ENCODE measurements around the gene VCAM1. TPM values are rescaled to one million over a fixed set of nuclear protein-coding genes. Genes with fewer than 3 reads are reported as not detected.

The VCAM1 gene
- polyA plus RNA-seq, 2 of the 4 experiments (the other 2 are of a cell fraction): 0.04 TPM; not detected in 1

DNA sequence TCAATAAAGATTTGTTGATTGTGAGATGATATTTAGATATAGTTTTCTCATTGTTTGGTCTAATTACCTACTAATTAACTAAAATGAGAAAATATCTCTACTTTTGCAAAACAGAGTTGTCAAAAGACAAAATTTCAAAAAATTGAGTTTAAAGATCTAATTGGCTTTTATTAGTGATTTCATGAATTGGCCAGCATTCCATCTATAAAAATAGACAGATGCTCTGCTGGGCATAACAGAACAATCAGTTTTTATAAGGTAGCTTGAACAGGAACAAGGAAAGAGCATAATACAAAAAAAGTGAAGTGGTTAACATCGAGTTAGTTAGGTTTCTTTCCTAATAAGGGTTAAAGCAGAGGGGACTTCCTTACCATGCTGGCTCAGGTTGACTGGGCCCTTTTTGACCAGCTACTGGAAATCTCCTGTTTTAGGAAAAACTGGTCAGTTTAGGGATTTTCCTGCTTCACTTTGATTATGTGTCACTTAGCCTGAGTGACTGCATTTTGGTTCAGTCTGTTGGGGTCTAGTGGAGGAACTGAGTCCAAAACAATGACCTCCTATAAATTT is 63.0 kb downstream of the VCAM1 start:
- ATAC-seq (no peak), DNase-seq (ENCODE audit: low read depth in 1 of 2, low spot score in 1 of 2) (no peak), FAIRE-seq (no peak)
- H3K4me2 ChIP-seq: no peak overlapping the region
- H3K4me3 ChIP-seq: no peak overlapping the region
- ChIA-PET CTCF (no interaction called here), POLR2A (no interaction called here)
- WGBS (ENCODE audit: missing lambda C conversion rate): 16% methylated on average over 1 of the region's 1 CpG
- TF ChIP-seq CHD2 (IDR thresholded peaks at IDR 0.05; ENCODE audit: low read length, partially characterized antibody) (no peak), EP300 (IDR thresholded peaks at IDR 0.05) (no peak), RCOR1 (IDR thresholded peaks at IDR 0.05; ENCODE audit: low read depth, low read length) (no peak), BHLHE40 (IDR thresholded peaks at IDR 0.05; ENCODE audit: low read depth, low read length) (no peak), EHF (CRISPR knock-in tag; IDR thresholded peaks at IDR 0.05) (no peak)
- TF ChIP-seq, protein P1, sequence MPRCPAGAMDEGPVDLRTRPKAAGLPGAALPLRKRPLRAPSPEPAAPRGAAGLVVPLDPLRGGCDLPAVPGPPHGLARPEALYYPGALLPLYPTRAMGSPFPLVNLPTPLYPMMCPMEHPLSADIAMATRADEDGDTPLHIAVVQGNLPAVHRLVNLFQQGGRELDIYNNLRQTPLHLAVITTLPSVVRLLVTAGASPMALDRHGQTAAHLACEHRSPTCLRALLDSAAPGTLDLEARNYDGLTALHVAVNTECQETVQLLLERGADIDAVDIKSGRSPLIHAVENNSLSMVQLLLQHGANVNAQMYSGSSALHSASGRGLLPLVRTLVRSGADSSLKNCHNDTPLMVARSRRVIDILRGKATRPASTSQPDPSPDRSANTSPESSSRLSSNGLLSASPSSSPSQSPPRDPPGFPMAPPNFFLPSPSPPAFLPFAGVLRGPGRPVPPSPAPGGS (IDR thresholded peaks at IDR 0.05): no peak
- TF ChIP-seq, protein P2, sequence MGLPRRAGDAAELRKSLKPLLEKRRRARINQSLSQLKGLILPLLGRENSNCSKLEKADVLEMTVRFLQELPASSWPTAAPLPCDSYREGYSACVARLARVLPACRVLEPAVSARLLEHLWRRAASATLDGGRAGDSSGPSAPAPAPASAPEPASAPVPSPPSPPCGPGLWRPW (IDR thresholded peaks at IDR 0.05): no peak
- H3K9me3 ChIP-seq: no peaks in the 10 kb centered on the region
- no peak overlapping the region for H3K27ac ChIP-seq
- no peaks in the 10 kb centered on the region for H3K4me1 ChIP-seq

DNA sequence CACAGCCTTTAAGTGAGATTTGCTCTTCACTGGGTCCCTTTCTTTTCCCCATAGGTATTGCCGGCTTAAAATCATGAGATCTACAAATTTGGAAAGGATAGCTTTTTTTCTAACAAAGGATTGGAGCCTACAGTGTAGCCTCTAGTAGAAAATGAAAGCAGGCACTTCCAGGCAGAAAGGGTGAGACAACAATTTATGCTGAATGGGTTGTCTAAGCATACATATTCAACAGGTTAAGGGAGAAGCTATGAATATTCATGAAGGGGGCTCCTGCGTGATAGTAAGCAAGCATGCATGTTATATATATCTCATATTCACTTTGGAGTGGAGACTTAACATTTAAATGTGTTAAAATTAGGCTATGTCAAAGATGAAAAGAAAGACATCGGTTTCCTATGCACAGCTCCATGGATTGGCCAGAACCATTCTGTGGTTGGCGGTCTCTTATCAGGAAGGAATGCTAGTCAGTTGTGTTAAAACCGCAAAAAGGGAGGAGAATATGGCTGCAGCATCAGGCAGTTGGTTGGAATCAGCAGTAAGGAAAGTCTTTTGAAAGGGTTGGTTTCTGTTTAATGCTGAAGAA is 66.0 kb downstream of the VCAM1 start:
- Histone ChIP-seq H3K27ac (no peak overlapping the region), H3K9me3 (no peaks in the 10 kb centered on the region), H3K4me1 (no peaks in the 10 kb centered on the region), H3K4me3 (no peak overlapping the region), H3K4me2 (no peak overlapping the region)
- FAIRE-seq: no peak
- ATAC-seq: no peak
- 48% methylated on average over 5 of the region's 5 CpGs for WGBS (ENCODE audit: missing lambda C conversion rate)
- ChIA-PET CTCF (no interaction called here), POLR2A (no interaction called here)
- DNase-seq (ENCODE audit: low read depth in 1 of 2, low spot score in 1 of 2): no peak
- TF ChIP-seq SREBF2 (IDR thresholded peaks at IDR 0.05) (no peak), EHF (CRISPR knock-in tag; IDR thresholded peaks at IDR 0.05) (no peak), CBX8 (IDR thresholded peaks at IDR 0.05) (no peak), MYC (IDR thresholded peaks at IDR 0.05; ENCODE audit: borderline replicate concordance, low read length) (no peak), HDAC2 (IDR thresholded peaks at IDR 0.05) (no peak), MAZ (IDR thresholded peaks at IDR 0.05; ENCODE audit: borderline replicate concordance, low read depth, low read length) (no peak), JUN (IDR thresholded peaks at IDR 0.05) (no peak), ZFP36 (IDR thresholded peaks at IDR 0.05; ENCODE audit: borderline replicate concordance, partially characterized antibody) (no peak), CHD2 (IDR thresholded peaks at IDR 0.05; ENCODE audit: low read length, partially characterized antibody) (no peak)

DNA sequence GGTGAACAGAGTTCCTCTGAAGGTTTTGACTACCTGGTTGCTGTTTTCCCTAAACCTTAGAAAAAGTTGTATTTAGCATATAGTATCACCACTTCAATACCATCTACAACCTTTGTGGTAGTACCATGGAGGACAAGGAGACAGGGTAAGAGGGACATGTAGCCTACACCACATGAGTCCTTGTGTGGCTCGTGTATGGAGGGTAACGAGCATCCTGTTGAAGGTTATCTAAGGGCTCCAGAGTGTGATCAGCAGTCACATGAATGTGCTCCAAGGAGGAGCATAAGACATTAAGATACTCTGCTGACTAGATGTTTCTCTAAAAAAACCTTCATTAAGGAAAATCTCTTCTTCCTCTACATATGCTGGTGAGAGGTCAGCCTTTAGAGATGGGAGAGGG is 67.3 kb downstream of the VCAM1 start:
- POLR2A ChIA-PET: no interaction called here
- Histone ChIP-seq H3K4me2 (no peak overlapping the region), H3K9me3 (no peaks in the 10 kb centered on the region), H3K4me1 (no peaks in the 10 kb centered on the region), H3K4me3 (no peak overlapping the region), H3K27ac (no peak overlapping the region)
- TF ChIP-seq RCOR1 (IDR thresholded peaks at IDR 0.05; ENCODE audit: low read depth, low read length) (no peak), MYC (IDR thresholded peaks at IDR 0.05; ENCODE audit: borderline replicate concordance, low read length) (no peak), NR3C1 (IDR thresholded peaks at IDR 0.05) (no peak), ZFP36 (IDR thresholded peaks at IDR 0.05; ENCODE audit: borderline replicate concordance, partially characterized antibody) (no peak), HEYL (CRISPR knock-in tag; IDR thresholded peaks at IDR 0.05) (no peak), GATA3 (IDR thresholded peaks at IDR 0.05; ENCODE audit: borderline replicate concordance) (no peak), MAZ (IDR thresholded peaks at IDR 0.05; ENCODE audit: borderline replicate concordance, low read depth, low read length) (no peak), ESRRA (IDR thresholded peaks at IDR 0.05; ENCODE audit: borderline replicate concordance, low read length) (no peak), HOXA7 (CRISPR knock-in tag; IDR thresholded peaks at IDR 0.05) (no peak), POLR2A (IDR thresholded peaks at IDR 0.05; ENCODE audit: low read length) (no peak)
- TF ChIP-seq, protein P3, sequence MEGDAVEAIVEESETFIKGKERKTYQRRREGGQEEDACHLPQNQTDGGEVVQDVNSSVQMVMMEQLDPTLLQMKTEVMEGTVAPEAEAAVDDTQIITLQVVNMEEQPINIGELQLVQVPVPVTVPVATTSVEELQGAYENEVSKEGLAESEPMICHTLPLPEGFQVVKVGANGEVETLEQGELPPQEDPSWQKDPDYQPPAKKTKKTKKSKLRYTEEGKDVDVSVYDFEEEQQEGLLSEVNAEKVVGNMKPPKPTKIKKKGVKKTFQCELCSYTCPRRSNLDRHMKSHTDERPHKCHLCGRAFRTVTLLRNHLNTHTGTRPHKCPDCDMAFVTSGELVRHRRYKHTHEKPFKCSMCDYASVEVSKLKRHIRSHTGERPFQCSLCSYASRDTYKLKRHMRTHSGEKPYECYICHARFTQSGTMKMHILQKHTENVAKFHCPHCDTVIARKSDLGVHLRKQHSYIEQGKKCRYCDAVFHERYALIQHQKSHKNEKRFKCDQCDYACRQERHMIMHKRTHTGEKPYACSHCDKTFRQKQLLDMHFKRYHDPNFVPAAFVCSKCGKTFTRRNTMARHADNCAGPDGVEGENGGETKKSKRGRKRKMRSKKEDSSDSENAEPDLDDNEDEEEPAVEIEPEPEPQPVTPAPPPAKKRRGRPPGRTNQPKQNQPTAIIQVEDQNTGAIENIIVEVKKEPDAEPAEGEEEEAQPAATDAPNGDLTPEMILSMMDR (IDR thresholded peaks at IDR 0.05): no peak
- TF ChIP-seq, protein P4, sequence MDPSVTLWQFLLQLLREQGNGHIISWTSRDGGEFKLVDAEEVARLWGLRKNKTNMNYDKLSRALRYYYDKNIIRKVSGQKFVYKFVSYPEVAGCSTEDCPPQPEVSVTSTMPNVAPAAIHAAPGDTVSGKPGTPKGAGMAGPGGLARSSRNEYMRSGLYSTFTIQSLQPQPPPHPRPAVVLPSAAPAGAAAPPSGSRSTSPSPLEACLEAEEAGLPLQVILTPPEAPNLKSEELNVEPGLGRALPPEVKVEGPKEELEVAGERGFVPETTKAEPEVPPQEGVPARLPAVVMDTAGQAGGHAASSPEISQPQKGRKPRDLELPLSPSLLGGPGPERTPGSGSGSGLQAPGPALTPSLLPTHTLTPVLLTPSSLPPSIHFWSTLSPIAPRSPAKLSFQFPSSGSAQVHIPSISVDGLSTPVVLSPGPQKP (IDR thresholded peaks at IDR 0.05; ENCODE audit: low read depth, low read length): no peak
- WGBS (ENCODE audit: missing lambda C conversion rate): 36% methylated on average over 2 of the region's 2 CpGs
- CTCF ChIA-PET: no interaction called here
- FAIRE-seq: no peak
- no peak for DNase-seq (ENCODE audit: low read depth in 1 of 2, low spot score in 1 of 2)
- ATAC-seq: no peak

Measured in A549 (cell line).